Kidney (tissue), 14 donors: ENCODE data around the gene KNDC1. TPM values are rescaled to one million over a fixed set of nuclear protein-coding genes. Genes with fewer than 3 reads are reported as not detected.

Experiments used
- DNase-seq, 5 donors: peaks; one replicate each; pipeline ENCODE4 v3.0.0-alpha.2; 2013 to 2020
- FAIRE-seq: peaks from 2 replicates; lab custom pipeline; 2012; peaks lifted over from hg19 to GRCh38; lab: Jason Lieb, UNC
- H3K27ac ChIP-seq, 2 donors: one replicate each; pipeline ENCODE4 v1.7.0; 2013; ENCODE audit warnings: low read depth in 2 of 2, low read length in 2 of 2, inconsistent platforms in 1 of 2
- H3K27me3 ChIP-seq: one replicate; pipeline ENCODE4 v1.7.1; 2013; ENCODE audit warnings: low read length, inconsistent platforms; ENCODE audit not compliant: control insufficient read depth, insufficient read depth
- H3K36me3 ChIP-seq, 3 donors: one replicate each; pipeline versions ENCODE4 v1.7.0 to v1.7.1; 2013; ENCODE audit warnings: low read length in 3 of 3, control low read depth in 1 of 3, inconsistent platforms in 1 of 3; ENCODE audit not compliant: insufficient read depth in 3 of 3, control insufficient read depth in 2 of 3
- H3K4me1 ChIP-seq, 3 donors: one replicate each; pipeline versions ENCODE4 v1.7.0 to v1.7.1; 2013; ENCODE audit warnings: low read length in 3 of 3, inconsistent platforms in 1 of 3, low read depth in 1 of 3; ENCODE audit not compliant: control insufficient read depth in 2 of 3, insufficient read depth in 2 of 3
- H3K4me3 ChIP-seq, 3 donors: one replicate each; pipeline versions ENCODE4 v1.7.0 to v1.8.1; 2013; ENCODE audit warnings: low read length in 3 of 3, control low read depth in 1 of 3, inconsistent platforms in 1 of 3
- H3K9ac ChIP-seq, 3 donors: one replicate each; pipeline versions ENCODE4 v1.7.0 to v1.7.1; 2013; ENCODE audit warnings: low read length in 3 of 3, control low read depth in 1 of 3, inconsistent platforms in 1 of 3
- H3K9me3 ChIP-seq, 3 donors: one replicate each; pipeline versions ENCODE4 v1.7.0 to v1.7.1; 2013; ENCODE audit warnings: low read length in 3 of 3, control low read depth in 1 of 3, inconsistent platforms in 1 of 3; ENCODE audit not compliant: control insufficient read depth in 2 of 3, insufficient read depth in 1 of 3
- CTCF ChIP-seq: IDR thresholded peaks from 3 replicates; pipeline ENCODE4 v1.5.1; 2012; ENCODE audit warnings: mild to moderate bottlenecking, moderate library complexity, borderline replicate concordance; ENCODE audit not compliant: insufficient read depth; ENCODE audit errors: extremely low read depth
- intact Hi-C: fragments of 100-400 bp; cut with DNase I; formaldehyde crosslinking; loops from one replicate; pipeline ENCODE4 v1.11.1; 2022
- polyA plus RNA-seq: library from polyadenylated mRNA; stranded (reverse); fragments of 350-450 nt; fragmentation: Illumina TruSeq; extraction: RNeasy Lipid Tissue Mini Kit (QIAGEN cat#74804); gene quantifications from one replicate; pipeline ENCODE4 v1.2.3, GENCODE V29; 2014; ENCODE audit warnings: low read depth, low replicate concordance; ENCODE audit not compliant: insufficient read depth
- total RNA-seq: library from RNA; stranded (reverse); fragmentation: NEBNext Ultra II Directional; extraction: Animal tissue kit (Norgen Biotek cat#: 25700); gene quantifications from one replicate; pipeline ENCODE4 v1.2.1, GENCODE V29; 2021
- donor health status: control.
- donor health status: control.
- donor health status: control.
- donor health status: control.
- donor health status: control.
- donor health status: DM: yes; HTN: yes; CAD: no.
- donor health status: Normal renal cell carcinoma (clear cell type).

The KNDC1 gene
- total and polyA plus RNA-seq, 2 donors from 2014 or later = 0.43 to 8.7 TPM

DNA sequence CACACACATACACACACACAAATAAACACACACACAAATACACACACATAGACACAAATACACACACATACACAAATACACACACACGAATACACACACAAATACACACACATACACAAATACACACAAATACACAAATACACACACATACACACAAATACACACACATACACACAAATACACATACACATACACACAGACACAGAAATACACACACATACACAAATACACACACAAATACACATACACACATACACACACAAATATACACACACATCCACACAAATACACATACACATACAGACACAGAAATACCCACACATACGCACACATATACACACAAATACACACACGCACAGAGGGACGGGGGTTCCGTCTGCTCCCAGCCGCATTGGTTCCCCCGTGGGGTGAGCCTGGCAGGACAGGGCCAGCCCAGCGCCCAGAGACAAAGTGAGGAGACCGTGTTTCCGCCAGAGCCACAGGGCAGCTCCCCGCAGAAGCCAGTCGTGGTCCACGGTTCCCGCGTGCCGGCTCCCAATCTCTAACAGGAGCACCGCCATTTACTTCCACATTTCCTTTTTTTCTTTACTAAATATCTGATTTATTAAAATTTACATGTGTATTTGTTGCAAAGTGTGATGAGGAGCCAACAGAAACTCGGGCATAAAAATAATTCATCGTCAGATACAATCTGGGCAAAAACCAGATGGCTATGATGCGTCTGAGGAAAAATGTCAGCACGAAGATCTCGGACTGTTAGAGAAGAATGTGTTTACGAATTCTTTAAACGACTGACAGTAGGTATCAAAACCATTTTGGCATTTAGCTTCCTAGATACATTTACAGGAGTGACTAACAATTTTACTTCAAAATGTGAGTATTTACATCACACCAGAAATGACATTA is 3.1 kb upstream of the KNDC1 start:
- no peak overlapping the region for H3K9ac ChIP-seq
- FAIRE-seq (no peak), DNase-seq (no peak)
- H3K27me3 ChIP-seq = no peaks in the 10 kb centered on the region
- TF ChIP-seq CTCF = no peak
- intact Hi-C loops = no loop called here
- no peaks in the 10 kb centered on the region for H3K36me3 ChIP-seq
- no peak overlapping the region for H3K4me3 ChIP-seq
- H3K9me3 ChIP-seq = no peaks in the 10 kb centered on the region
- H3K4me1 ChIP-seq = peaks cover 0 to 8% (median 0%) of the 10 kb centered on the region in 3 donors
- H3K27ac ChIP-seq = no peak overlapping the region

DNA sequence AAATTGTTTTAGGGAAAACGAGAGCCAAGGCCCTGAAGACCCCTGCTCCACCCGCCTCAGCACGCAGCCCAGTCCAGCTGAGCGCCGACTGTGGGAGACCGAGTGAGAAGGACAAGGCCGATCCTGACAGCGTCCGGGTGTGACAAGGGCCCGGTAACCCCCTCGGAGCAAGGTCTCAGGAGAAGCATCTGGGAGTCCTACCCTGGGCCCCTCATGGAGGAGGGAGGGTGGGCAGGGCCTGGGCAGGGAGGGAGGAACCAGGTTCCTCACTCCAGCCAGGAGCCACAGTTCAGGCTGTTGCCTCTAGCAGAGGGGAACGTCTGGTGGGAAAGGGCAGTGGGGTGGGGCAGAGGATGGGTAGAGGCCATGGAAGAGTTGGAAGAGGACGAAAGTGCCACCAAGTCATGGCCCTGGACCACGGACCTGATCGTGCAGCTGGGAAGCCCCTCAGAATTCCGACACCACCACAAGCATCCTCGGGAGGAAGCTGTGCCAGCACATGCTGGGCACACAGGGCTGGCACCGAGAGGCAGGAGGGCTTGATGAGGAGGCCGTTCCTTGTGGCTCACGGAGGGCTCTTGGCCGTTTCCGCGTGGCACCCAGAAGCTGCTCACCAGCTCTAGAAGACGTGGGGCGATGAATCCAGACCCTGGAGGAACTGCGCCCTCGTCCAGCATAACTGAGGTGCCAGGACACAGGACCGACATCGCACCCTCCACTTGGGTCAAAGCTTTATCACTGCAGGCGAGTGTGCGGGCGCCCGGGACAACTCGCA is 2.2 kb upstream of the KNDC1 start:
- no peak for TF ChIP-seq CTCF
- Histone ChIP-seq H3K4me3 (no peak overlapping the region), H3K9me3 (no peaks in the 10 kb centered on the region), H3K27ac (no peak overlapping the region), H3K4me1 (peaks cover 0 to 8% (median 0%) of the 10 kb centered on the region in 3 donors), H3K36me3 (no peaks in the 10 kb centered on the region), H3K27me3 (no peaks in the 10 kb centered on the region), H3K9ac (no peak overlapping the region)
- FAIRE-seq (no peak), DNase-seq (no peak)
- intact Hi-C loops = no loop called here

DNA sequence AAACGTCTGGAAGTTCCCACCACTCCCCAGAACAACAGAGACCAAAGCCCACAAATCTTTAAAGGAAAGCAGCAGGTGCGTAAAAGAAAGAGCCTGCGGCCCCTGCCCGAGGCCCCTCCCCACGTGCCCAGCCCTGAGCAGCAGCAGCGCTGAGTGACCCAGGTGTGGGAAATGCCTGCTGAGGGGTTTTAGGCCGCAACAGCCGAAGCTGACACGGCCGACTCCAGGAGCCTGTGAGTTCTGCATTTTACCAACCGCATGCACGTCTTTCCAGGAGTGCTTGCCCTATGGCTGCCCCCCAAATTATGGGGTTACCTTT is 1.6 kb upstream of the KNDC1 start:
- no peak overlapping the region for H3K27ac ChIP-seq
- H3K9me3 ChIP-seq = no peaks in the 10 kb centered on the region
- intact Hi-C loops = no loop called here
- peaks cover 0 to 8% (median 0%) of the 10 kb centered on the region in 3 donors for H3K4me1 ChIP-seq
- no peaks in the 10 kb centered on the region for H3K27me3 ChIP-seq
- no peak overlapping the region for H3K9ac ChIP-seq
- no peak for FAIRE-seq
- no peak overlapping the region for H3K4me3 ChIP-seq
- DNase-seq = no peak
- TF ChIP-seq CTCF = no peak
- H3K36me3 ChIP-seq = no peaks in the 10 kb centered on the region
